ENCODE data around the gene MRPS18A.

DNA sequence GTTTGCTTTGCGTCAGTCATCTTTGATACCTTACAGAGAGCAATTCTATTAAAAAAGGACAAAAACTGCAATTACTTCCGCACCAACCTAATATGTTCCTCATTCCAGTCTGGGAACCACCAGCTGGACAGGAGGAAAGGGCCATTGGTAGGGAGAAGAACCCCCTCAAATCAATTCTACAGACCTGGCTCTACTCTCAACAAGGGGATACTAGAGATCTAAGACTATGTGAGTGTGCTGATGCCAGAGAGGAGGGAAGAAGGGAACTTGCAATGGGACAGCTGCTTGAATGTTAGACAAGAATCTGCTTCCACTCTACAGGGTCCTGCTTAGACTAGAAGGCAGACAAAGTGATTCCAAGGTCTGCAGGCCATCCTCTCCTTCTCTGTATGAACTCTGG, 13.3 kb downstream of the MRPS18A start:
- TF ChIP-seq CTCF (IDR thresholded peaks at IDR 0.05; ENCODE audit: extremely low read depth in 1 of 2, insufficient read depth in 1 of 2, low read depth in 1 of 2, low read length in 2 of 2): no peak
- TF ChIP-seq POLR2AphosphoS5 (IDR thresholded peaks at IDR 0.05; ENCODE audit: insufficient read depth, low read depth, low read length): no peak
- TF ChIP-seq EZH2 (IDR thresholded peaks at IDR 0.05; ENCODE audit: borderline replicate concordance, low read depth, low read length, severe bottlenecking): no peak
- no peak for TF ChIP-seq POLR2A (IDR thresholded peaks at IDR 0.05; ENCODE audit: low read depth, low read length)
- no peak for TF ChIP-seq MAX (IDR thresholded peaks at IDR 0.05; ENCODE audit: insufficient read depth, insufficient read length)
- TF ChIP-seq JUN (IDR thresholded peaks at IDR 0.05; ENCODE audit: borderline replicate concordance, insufficient read depth, insufficient read length, low read depth): no peak
- no peak for TF ChIP-seq FOS (IDR thresholded peaks at IDR 0.05; ENCODE audit: borderline replicate concordance, insufficient read depth, low read length)
- TF ChIP-seq MYC (IDR thresholded peaks at IDR 0.05; ENCODE audit: low read depth, low read length): no peak
